PFSK-1 (cell line): ENCODE measurements around the gene WTAP.

Source experiments
- REST ChIP-seq, 2 experiments: IDR thresholded peaks; 2 replicates each; pipeline versions ENCODE4 v1.6.1 to v1.8.0; 2011 to 2012; ENCODE audit warnings: low read depth in 2 of 2, low read length in 2 of 2, control low read depth in 1 of 2, inconsistent platforms in 1 of 2, mild to moderate bottlenecking in 1 of 2, moderate library complexity in 1 of 2; ENCODE audit not compliant: insufficient read depth in 1 of 2
- TAF1 ChIP-seq: IDR thresholded peaks from 2 replicates; pipeline ENCODE4 v1.6.1; 2012; ENCODE audit warnings: low read length, control low read depth, borderline replicate concordance; ENCODE audit not compliant: insufficient read depth

- TF ChIP-seq TAF1 (no peak), REST (IDR thresholded peaks at IDR 0.05; ENCODE audit: insufficient read depth in 1 of 2, low read depth in 2 of 2, low read length in 2 of 2) (no peak)
Observed at GRCh38 chr6:159801935-159802334, 74.6 kb downstream of the WTAP start.
